MM.1S (cell line): ENCODE measurements around the gene SARNP.

Experiments
- DNase-seq: peaks from one replicate; pipeline ENCODE4 v3.0.0-alpha.2; 2015
- H2AFZ ChIP-seq: fragments of 300-600 bp; sonication (generic); 2 replicates; pipeline ENCODE4 v1.6.0; 2016; ENCODE audit warnings: antibody characterized with exemption, low read length
- H3F3A ChIP-seq: fragments of 300-600 bp; sonication (generic); 2 replicates; pipeline ENCODE4 v1.6.1; 2016; ENCODE audit warnings: mild to moderate bottlenecking, antibody characterized with exemption, low read length, moderate library complexity, mixed read lengths; ENCODE audit not compliant: insufficient read depth
- H3K27ac ChIP-seq: fragments of 300-600 bp; sonication (generic); 2 replicates; pipeline ENCODE4 v1.5.1; 2016; ENCODE audit warnings: mild to moderate bottlenecking, low read length
- H3K27me3 ChIP-seq: fragments of 300-600 bp; sonication (generic); replicated peaks from 2 replicates; pipeline ENCODE4 v1.6.0; 2016; ENCODE audit warnings: low read length; ENCODE audit not compliant: insufficient read depth
- H3K36me3 ChIP-seq: fragments of 300-600 bp; sonication (generic); replicated peaks from 2 replicates; pipeline ENCODE4 v1.6.1; 2016; ENCODE audit warnings: mild to moderate bottlenecking, low read length, mixed read lengths; ENCODE audit not compliant: insufficient read depth
- H3K4me1 ChIP-seq: fragments of 300-600 bp; sonication (generic); 2 replicates; pipeline ENCODE4 v1.6.1; 2016; ENCODE audit warnings: low read length, mixed read lengths
- H3K4me2 ChIP-seq: fragments of 300-600 bp; sonication (generic); 2 replicates; pipeline ENCODE4 v1.6.0; 2016; ENCODE audit warnings: low read depth, low read length
- H3K4me3 ChIP-seq: fragments of 300-600 bp; sonication (generic); 2 replicates; pipeline ENCODE4 v1.5.1; 2016; ENCODE audit warnings: low read length, mixed read lengths
- H3K79me2 ChIP-seq: fragments of 300-600 bp; sonication (generic); 2 replicates; pipeline ENCODE4 v1.6.1; 2016; ENCODE audit warnings: mixed run types, low read length, mixed read lengths
- H3K9ac ChIP-seq: fragments of 300-600 bp; sonication (generic); 2 replicates; pipeline ENCODE4 v1.6.1; 2016; ENCODE audit warnings: low read length, mixed read lengths
- H3K9me2 ChIP-seq: fragments of 300-600 bp; sonication (generic); replicated peaks from 2 replicates; pipeline ENCODE4 v1.6.1; 2016; ENCODE audit warnings: mild to moderate bottlenecking, low read length, mixed read lengths; ENCODE audit not compliant: insufficient read depth
- H3K9me3 ChIP-seq: fragments of 300-600 bp; sonication (generic); replicated peaks from 2 replicates; pipeline ENCODE4 v1.6.1; 2016; ENCODE audit warnings: mild to moderate bottlenecking, low read length, mixed read lengths; ENCODE audit not compliant: insufficient read depth
- H4K20me1 ChIP-seq: fragments of 300-600 bp; sonication (generic); 2 replicates; pipeline ENCODE4 v1.6.1; 2016; ENCODE audit warnings: mild to moderate bottlenecking, low read length, moderate library complexity, mixed read lengths; ENCODE audit not compliant: insufficient read depth
- CTCF ChIP-seq: fragments of 300-600 bp; sonication (generic); IDR thresholded peaks from 2 replicates; pipeline ENCODE4 v1.5.1; 2016; ENCODE audit warnings: antibody characterized with exemption, low read length, mixed read lengths
- EZH2 ChIP-seq: fragments of 300-600 bp; sonication (generic); optimal IDR thresholded peaks from 2 replicates; pipeline ENCODE3; 2017; ENCODE audit warnings: low read depth, mild to moderate bottlenecking, antibody characterized with exemption, low read length, mixed read lengths
- EZH2phosphoT487 ChIP-seq: fragments of 300-600 bp; sonication (generic); IDR thresholded peaks from 2 replicates; pipeline ENCODE4 v1.6.1; 2018; ENCODE audit warnings: antibody characterized with exemption, low read length

SARNP gene

DNA sequence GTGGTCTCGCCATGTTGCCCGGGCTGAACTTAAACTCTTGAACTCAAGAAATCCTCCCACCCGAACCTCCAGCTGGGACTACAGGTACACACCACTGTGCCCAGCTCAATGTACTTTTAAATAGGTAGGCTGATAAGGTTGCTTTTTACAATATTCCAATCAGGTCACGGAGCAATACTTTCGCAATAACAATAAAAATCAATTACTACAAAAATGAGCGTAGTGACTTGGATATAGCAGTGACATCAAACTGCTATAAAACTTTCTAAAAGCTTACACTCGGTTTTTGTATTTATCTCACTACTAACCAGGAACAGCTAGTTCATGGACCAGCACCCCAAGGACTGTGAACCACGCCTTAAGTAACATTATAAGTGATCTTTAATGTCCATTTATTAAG lies 10.5 kb downstream of the SARNP start:
- H3K4me2 ChIP-seq = no peak overlapping the region
- H3K27ac ChIP-seq = no peak overlapping the region
- no peaks in the 10 kb centered on the region for H3K9me2 ChIP-seq
- H3F3A ChIP-seq = no peaks in the 10 kb centered on the region
- peaks cover 95% of the 10 kb centered on the region for H3K79me2 ChIP-seq
- H3K9ac ChIP-seq = no peak overlapping the region
- no peak for TF ChIP-seq CTCF
- TF ChIP-seq EZH2 = no peak
- TF ChIP-seq EZH2phosphoT487 = no peak
- no peaks in the 10 kb centered on the region for H3K27me3 ChIP-seq
- H3K4me1 ChIP-seq = no peaks in the 10 kb centered on the region
- no peaks in the 10 kb centered on the region for H3K9me3 ChIP-seq
- no peak for DNase-seq
- no peak overlapping the region for H2AFZ ChIP-seq
- peaks cover 13% of the 10 kb centered on the region for H4K20me1 ChIP-seq
- peaks cover 5% of the 10 kb centered on the region; the same call in 1 of the 2 replicates for H3K36me3 ChIP-seq
- H3K4me3 ChIP-seq = no peak overlapping the region

- no peaks in the 10 kb centered on the region for H3K9me2 ChIP-seq
- H3K4me3 ChIP-seq = no peak overlapping the region
- H3K36me3 ChIP-seq = peaks cover 8% of the 10 kb centered on the region; the same call in 1 of the 2 replicates
- no peaks in the 10 kb centered on the region for H3K9me3 ChIP-seq
- H2AFZ ChIP-seq = no peak overlapping the region
- H4K20me1 ChIP-seq = no peaks in the 10 kb centered on the region
- peaks cover 59% of the 10 kb centered on the region for H3K79me2 ChIP-seq
- H3F3A ChIP-seq = no peaks in the 10 kb centered on the region
- no peaks in the 10 kb centered on the region for H3K27me3 ChIP-seq
- TF ChIP-seq EZH2phosphoT487 (no peak), CTCF (no peak), EZH2 (no peak)
- no peak overlapping the region for H3K27ac ChIP-seq
- no peak overlapping the region for H3K9ac ChIP-seq
- DNase-seq = no peak
- no peaks in the 10 kb centered on the region for H3K4me1 ChIP-seq
- H3K4me2 ChIP-seq = no peak overlapping the region
Measured at GRCh38 chr12:55797550-55797949, 20.0 kb downstream of the SARNP start.

GRCh38 chr12:55797068-55797467 lies 20.5 kb downstream of the SARNP start:
- TF ChIP-seq EZH2phosphoT487 (no peak), EZH2 (no peak), CTCF (no peak)
- H3K36me3 ChIP-seq = peaks cover 9% of the 10 kb centered on the region; the same call in 1 of the 2 replicates

More at GRCh38 chr12:55797068-55797467, 20.5 kb downstream of the SARNP start:
- DNase-seq = no peak
- Histone ChIP-seq H3K79me2 (peaks cover 56% of the 10 kb centered on the region), H3K27ac (no peak overlapping the region), H3K9me3 (no peaks in the 10 kb centered on the region), H3K4me1 (no peaks in the 10 kb centered on the region), H3F3A (no peaks in the 10 kb centered on the region), H3K4me3 (no peak overlapping the region), H4K20me1 (no peaks in the 10 kb centered on the region), H3K9ac (no peak overlapping the region), H3K27me3 (no peaks in the 10 kb centered on the region), H3K4me2 (no peak overlapping the region), H3K9me2 (no peaks in the 10 kb centered on the region), H2AFZ (no peak overlapping the region)
